Measurements from ENCODE around the gene SYNPR.

- no peak for TF ChIP-seq EZH2 (IDR thresholded peaks at IDR 0.05; ENCODE audit: borderline replicate concordance, low read length)
- TF ChIP-seq, protein P1, sequence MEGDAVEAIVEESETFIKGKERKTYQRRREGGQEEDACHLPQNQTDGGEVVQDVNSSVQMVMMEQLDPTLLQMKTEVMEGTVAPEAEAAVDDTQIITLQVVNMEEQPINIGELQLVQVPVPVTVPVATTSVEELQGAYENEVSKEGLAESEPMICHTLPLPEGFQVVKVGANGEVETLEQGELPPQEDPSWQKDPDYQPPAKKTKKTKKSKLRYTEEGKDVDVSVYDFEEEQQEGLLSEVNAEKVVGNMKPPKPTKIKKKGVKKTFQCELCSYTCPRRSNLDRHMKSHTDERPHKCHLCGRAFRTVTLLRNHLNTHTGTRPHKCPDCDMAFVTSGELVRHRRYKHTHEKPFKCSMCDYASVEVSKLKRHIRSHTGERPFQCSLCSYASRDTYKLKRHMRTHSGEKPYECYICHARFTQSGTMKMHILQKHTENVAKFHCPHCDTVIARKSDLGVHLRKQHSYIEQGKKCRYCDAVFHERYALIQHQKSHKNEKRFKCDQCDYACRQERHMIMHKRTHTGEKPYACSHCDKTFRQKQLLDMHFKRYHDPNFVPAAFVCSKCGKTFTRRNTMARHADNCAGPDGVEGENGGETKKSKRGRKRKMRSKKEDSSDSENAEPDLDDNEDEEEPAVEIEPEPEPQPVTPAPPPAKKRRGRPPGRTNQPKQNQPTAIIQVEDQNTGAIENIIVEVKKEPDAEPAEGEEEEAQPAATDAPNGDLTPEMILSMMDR (conservative IDR thresholded peaks at IDR 0.05 in 1 of 2, IDR thresholded peaks at IDR 0.05 in 1 of 2; ENCODE audit: extremely low read depth in 1 of 2, insufficient read depth in 1 of 2, low read depth in 1 of 2, low read length in 2 of 2) = peak; percentile 18 to 34
These were observed 55.7 kb downstream of the SYNPR start for GRCh38 chr3:63333815-63334214.

All from mammary epithelial cell (primary cell).